Panc1 (cell line): ENCODE results near the gene PTPN22. TPM values are rescaled to one million over a fixed set of nuclear protein-coding genes. Genes with fewer than 3 reads are reported as not detected.

Experiments
- ATAC-seq: fragments of 200-7000 bp; cut with Tn5 transposase; 2 replicates; pipeline ENCODE4 v1.9.1; 2020; ENCODE audit warnings: mild to moderate bottlenecking, moderate library complexity
- BruUV-seq: library from RNA; stranded (reverse); fragments of 400-500 nt; replicated peaks from 2 replicates; lab custom pipeline; 2021; lab: Mats Ljungman, UMichigan
- CTCF ChIA-PET: fragments of 300-600 bp; sonication (Branson Sonifier 250); formaldehyde crosslinking; loops from one replicate; lab custom pipeline; 2022; ENCODE audit warnings: antibody characterized with exemption; lab: Charles Lee
- POLR2A ChIA-PET: fragments of 300-600 bp; sonication (Branson Sonifier 250); formaldehyde crosslinking; loops from one replicate; lab custom pipeline; 2022; ENCODE audit warnings: antibody characterized with exemption; lab: Charles Lee
- DNase-seq: peaks from one replicate; pipeline ENCODE4 v3.0.0-alpha.2; 2010; ENCODE audit warnings: low read depth, low spot score
- H3K27ac ChIP-seq: 2 replicates; pipeline ENCODE4 v1.5.1; 2011; ENCODE audit warnings: mild to moderate bottlenecking, low read length, inconsistent platforms
- H3K27me3 ChIP-seq: fragments of 200-500 bp; sonication (Bioruptor generic); 2 replicates; pipeline ENCODE4 v1.6.0; 2014; ENCODE audit warnings: low read length, inconsistent platforms; ENCODE audit not compliant: control insufficient read depth, insufficient read depth
- H3K36me3 ChIP-seq: fragments of 200-500 bp; sonication (Bioruptor generic); 2 replicates; pipeline ENCODE4 v1.5.1; 2014; ENCODE audit warnings: inconsistent platforms, mild to moderate bottlenecking, low read length, moderate library complexity; ENCODE audit not compliant: control insufficient read depth, insufficient read depth
- H3K4me1 ChIP-seq: 2 replicates; pipeline ENCODE4 v1.5.1; 2011; ENCODE audit warnings: inconsistent platforms, mild to moderate bottlenecking, low read length, moderate library complexity; ENCODE audit not compliant: control insufficient read depth, insufficient read depth
- H3K4me3 ChIP-seq, 2 experiments: 2 replicates each; pipeline ENCODE4 v1.5.1; 2011 to 2012; ENCODE audit warnings: low read depth in 2 of 2, low read length in 2 of 2, mild to moderate bottlenecking in 2 of 2, inconsistent platforms in 1 of 2, moderate library complexity in 1 of 2
- H3K9me3 ChIP-seq: fragments of 200-500 bp; sonication (Bioruptor generic); 2 replicates; pipeline ENCODE4 v1.5.1; 2014; ENCODE audit warnings: low read depth, mild to moderate bottlenecking, inconsistent platforms, low read length, moderate library complexity; ENCODE audit not compliant: control insufficient read depth, insufficient read depth
- POLR2AphosphoS5 ChIP-seq: IDR thresholded peaks from 2 replicates; pipeline ENCODE4 v1.6.1; 2012; ENCODE audit warnings: mild to moderate bottlenecking, low read depth, low read length, moderate library complexity
- SIN3A ChIP-seq: IDR thresholded peaks from 2 replicates; pipeline ENCODE4 v1.6.1; 2012; ENCODE audit warnings: low read depth, mild to moderate bottlenecking, low read length, moderate library complexity, borderline replicate concordance; ENCODE audit not compliant: insufficient read depth
- TCF7L2 ChIP-seq: IDR thresholded peaks from 2 replicates; pipeline ENCODE4 v1.6.1; 2011; ENCODE audit warnings: mild to moderate bottlenecking, low read depth, low read length, inconsistent platforms
- in situ Hi-C: cut with HindIII; loops from 2 replicates; pipeline ENCODE4 v1.10.0; 2016; ENCODE audit warnings: low sequenced_read_pairs, low pct_unique_long_range_greater_than_20kb
- intact Hi-C: fragments of 100-400 bp; cut with micrococcal nuclease; formaldehyde crosslinking; loops from one replicate; pipeline ENCODE4 v1.10.0; 2022; ENCODE audit not compliant: unreplicated experiment
- total RNA-seq: library from RNA; stranded (reverse); gene quantifications from one replicate; pipeline ENCODE4 v1.2.1, GENCODE V29; 2021; ENCODE audit not compliant: unreplicated experiment
- TF ChIP-seq, protein P1 (sequence below), 2 experiments: IDR thresholded peaks; 2 replicates each; pipeline ENCODE4 v1.6.1; 2011 to 2012; ENCODE audit warnings: low read depth in 2 of 2, control low read depth in 1 of 2, low read length in 1 of 2, mild to moderate bottlenecking in 1 of 2, moderate library complexity in 1 of 2; ENCODE audit not compliant: insufficient read depth in 1 of 2
- TF ChIP-seq, protein P2 (sequence below): fragments of 450-650 bp; IDR thresholded peaks from 2 replicates; pipeline ENCODE4 v1.5.1; 2017; ENCODE audit warnings: mild to moderate bottlenecking

The PTPN22 gene
- total RNA-seq, 1 experiment from 2014 or later = not detected

DNA sequence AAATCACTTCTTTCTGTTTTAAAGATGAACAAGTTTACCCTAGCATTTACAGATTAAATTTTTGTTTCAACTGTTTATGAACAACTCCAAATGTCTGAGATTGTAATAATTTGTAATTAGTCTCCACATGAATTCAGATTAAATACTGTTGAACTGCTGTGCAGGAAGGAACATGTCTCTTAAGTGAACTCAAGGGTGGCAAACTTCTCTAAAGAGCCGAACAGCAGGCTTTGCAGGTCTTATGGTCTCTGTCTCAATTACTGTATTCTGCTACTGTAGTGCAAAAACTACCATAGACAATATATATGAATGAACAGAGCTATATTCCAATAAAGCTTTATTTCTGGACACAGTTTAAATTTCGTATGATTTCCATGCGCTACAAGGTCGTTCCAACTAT, 65.9 kb downstream of the PTPN22 start:
- ChIA-PET POLR2A (interaction anchor here (0.6 kb wide), 1 partner anchor 45 kb away, joined by 3 read pairs; no protein-coding TSS in a partner anchor), CTCF (no interaction called here)
- in situ Hi-C loops (no loop called here), intact Hi-C loops (no loop called here)
- Histone ChIP-seq H3K27me3 (no peaks in the 10 kb centered on the region), H3K4me3 (no peak overlapping the region), H3K36me3 (no peaks in the 10 kb centered on the region), H3K27ac (no peak overlapping the region), H3K9me3 (no peaks in the 10 kb centered on the region), H3K4me1 (peaks cover 19% of the 10 kb centered on the region)
- DNase-seq (no peak), ATAC-seq (no peak)
- no peak for TF ChIP-seq POLR2AphosphoS5
- no peak for TF ChIP-seq TCF7L2
- no peak for TF ChIP-seq SIN3A
- TF ChIP-seq, protein P1, sequence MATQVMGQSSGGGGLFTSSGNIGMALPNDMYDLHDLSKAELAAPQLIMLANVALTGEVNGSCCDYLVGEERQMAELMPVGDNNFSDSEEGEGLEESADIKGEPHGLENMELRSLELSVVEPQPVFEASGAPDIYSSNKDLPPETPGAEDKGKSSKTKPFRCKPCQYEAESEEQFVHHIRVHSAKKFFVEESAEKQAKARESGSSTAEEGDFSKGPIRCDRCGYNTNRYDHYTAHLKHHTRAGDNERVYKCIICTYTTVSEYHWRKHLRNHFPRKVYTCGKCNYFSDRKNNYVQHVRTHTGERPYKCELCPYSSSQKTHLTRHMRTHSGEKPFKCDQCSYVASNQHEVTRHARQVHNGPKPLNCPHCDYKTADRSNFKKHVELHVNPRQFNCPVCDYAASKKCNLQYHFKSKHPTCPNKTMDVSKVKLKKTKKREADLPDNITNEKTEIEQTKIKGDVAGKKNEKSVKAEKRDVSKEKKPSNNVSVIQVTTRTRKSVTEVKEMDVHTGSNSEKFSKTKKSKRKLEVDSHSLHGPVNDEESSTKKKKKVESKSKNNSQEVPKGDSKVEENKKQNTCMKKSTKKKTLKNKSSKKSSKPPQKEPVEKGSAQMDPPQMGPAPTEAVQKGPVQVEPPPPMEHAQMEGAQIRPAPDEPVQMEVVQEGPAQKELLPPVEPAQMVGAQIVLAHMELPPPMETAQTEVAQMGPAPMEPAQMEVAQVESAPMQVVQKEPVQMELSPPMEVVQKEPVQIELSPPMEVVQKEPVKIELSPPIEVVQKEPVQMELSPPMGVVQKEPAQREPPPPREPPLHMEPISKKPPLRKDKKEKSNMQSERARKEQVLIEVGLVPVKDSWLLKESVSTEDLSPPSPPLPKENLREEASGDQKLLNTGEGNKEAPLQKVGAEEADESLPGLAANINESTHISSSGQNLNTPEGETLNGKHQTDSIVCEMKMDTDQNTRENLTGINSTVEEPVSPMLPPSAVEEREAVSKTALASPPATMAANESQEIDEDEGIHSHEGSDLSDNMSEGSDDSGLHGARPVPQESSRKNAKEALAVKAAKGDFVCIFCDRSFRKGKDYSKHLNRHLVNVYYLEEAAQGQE (IDR thresholded peaks at IDR 0.05; ENCODE audit: insufficient read depth in 1 of 2, low read depth in 2 of 2, low read length in 1 of 2) = no peak
- TF ChIP-seq, protein P2, sequence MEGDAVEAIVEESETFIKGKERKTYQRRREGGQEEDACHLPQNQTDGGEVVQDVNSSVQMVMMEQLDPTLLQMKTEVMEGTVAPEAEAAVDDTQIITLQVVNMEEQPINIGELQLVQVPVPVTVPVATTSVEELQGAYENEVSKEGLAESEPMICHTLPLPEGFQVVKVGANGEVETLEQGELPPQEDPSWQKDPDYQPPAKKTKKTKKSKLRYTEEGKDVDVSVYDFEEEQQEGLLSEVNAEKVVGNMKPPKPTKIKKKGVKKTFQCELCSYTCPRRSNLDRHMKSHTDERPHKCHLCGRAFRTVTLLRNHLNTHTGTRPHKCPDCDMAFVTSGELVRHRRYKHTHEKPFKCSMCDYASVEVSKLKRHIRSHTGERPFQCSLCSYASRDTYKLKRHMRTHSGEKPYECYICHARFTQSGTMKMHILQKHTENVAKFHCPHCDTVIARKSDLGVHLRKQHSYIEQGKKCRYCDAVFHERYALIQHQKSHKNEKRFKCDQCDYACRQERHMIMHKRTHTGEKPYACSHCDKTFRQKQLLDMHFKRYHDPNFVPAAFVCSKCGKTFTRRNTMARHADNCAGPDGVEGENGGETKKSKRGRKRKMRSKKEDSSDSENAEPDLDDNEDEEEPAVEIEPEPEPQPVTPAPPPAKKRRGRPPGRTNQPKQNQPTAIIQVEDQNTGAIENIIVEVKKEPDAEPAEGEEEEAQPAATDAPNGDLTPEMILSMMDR = no peak
- BruUV-seq = no TSS peak

DNA sequence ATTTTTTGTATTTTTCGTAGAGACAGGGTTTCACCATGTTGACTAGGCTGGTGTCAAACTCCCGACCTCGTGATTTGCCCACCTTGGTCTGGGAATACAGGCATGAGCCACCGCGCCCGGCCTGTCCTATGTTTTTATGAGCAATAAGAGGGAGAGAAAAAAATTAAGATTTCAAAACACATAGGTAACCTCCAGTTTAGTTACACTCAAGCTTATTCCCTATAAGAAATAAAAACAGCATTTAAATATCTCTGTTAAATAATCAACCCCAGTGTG, 66.3 kb downstream of the PTPN22 start:
- no peak overlapping the region for H3K4me3 ChIP-seq
- POLR2A ChIA-PET = interaction anchor here (0.6 kb wide), 1 partner anchor 44 kb away, joined by 3 read pairs; no protein-coding TSS in a partner anchor
- CTCF ChIA-PET = interaction anchor here (0.7 kb wide), 1 partner anchor 64 kb away, joined by 3 read pairs; no protein-coding TSS in a partner anchor
- no peaks in the 10 kb centered on the region for H3K36me3 ChIP-seq
- no peak overlapping the region for H3K27ac ChIP-seq
- no peak for ATAC-seq
- no peak for DNase-seq
- no peaks in the 10 kb centered on the region for H3K9me3 ChIP-seq
- in situ Hi-C loops (no loop called here), intact Hi-C loops (no loop called here)
- no peak for TF ChIP-seq SIN3A
- TF ChIP-seq, protein P2 = no peak
- peaks cover 19% of the 10 kb centered on the region for H3K4me1 ChIP-seq
- no peaks in the 10 kb centered on the region for H3K27me3 ChIP-seq
- BruUV-seq = no TSS peak
